Testis (tissue), 2 donors: ENCODE results near the gene EYS.

Experiments
- CTCF ChIP-seq, 3 experiments: fragments of 450-650 bp in 2 of 3; fragments of 200-600 bp in 1 of 3; sonication (generic) in 1 of 3; IDR thresholded peaks; one replicate each; pipeline ENCODE4 v1.5.1; 2016 to 2019; ENCODE audit warnings: antibody characterized with exemption in 3 of 3, mild to moderate bottlenecking in 2 of 3, moderate library complexity in 1 of 3
- POLR2A ChIP-seq: fragments of 450-650 bp; IDR thresholded peaks from one replicate; pipeline ENCODE4 v1.6.1; 2017; ENCODE audit warnings: antibody characterized with exemption, mild to moderate bottlenecking, moderate library complexity

- TF ChIP-seq POLR2A (no peak), CTCF (IDR thresholded peaks at IDR 0.05) (no peak)
These were observed 1892.6 kb downstream of the EYS start for GRCh38 chr6:63814459-63814858.
